HEK293 (cell line): ENCODE measurements around the gene TRNAU1AP.
A peak's percentile ranks its signal among the peaks of the same experiment; 100 is the strongest.

ENCODE experiments used
- CTCF ChIA-PET: fragments of 350-600 bp; formaldehyde crosslinking; extraction: SDS; loops from one replicate; lab custom pipeline; 2021; ENCODE audit warnings: antibody characterized with exemption; lab: Yijun Ruan, JAX
- POLR2A ChIA-PET: fragments of 300-600 bp; formaldehyde crosslinking; extraction: SDS; loops from one replicate; lab custom pipeline; 2020; ENCODE audit warnings: antibody characterized with exemption, inconsistent platforms; lab: Yijun Ruan, JAX
- H3K27ac ChIP-seq: fragments of 200-500 bp; sonication (Bioruptor generic); 2 replicates; pipeline ENCODE4 v1.5.1; 2014; ENCODE audit warnings: low read depth, low read length, control low read depth, inconsistent platforms; ENCODE audit errors: extremely low read depth
- H3K36me3 ChIP-seq, 2 experiments: fragments of 200-500 bp in 1 of 2; sonication (Bioruptor generic) in 1 of 2; 1 replicate in 1 of 2; 2 replicates in 1 of 2; pipeline ENCODE4 v1.5.1; 2014 to 2017; ENCODE audit warnings: inconsistent platforms in 2 of 2, low read length in 2 of 2; ENCODE audit not compliant: control insufficient read depth in 2 of 2, insufficient read depth in 1 of 2
- H3K4me1 ChIP-seq: fragments of 200-500 bp; sonication (Bioruptor generic); 2 replicates; pipeline ENCODE4 v1.5.1; 2014; ENCODE audit warnings: mild to moderate bottlenecking, low read length, inconsistent platforms; ENCODE audit not compliant: control insufficient read depth, insufficient read depth
- H3K4me3 ChIP-seq: 2 replicates; pipeline ENCODE4 v1.5.1; 2011; ENCODE audit warnings: low read depth, mild to moderate bottlenecking, control low read depth, low read length, moderate library complexity
- H3K9me3 ChIP-seq: fragments of 200-500 bp; sonication (Bioruptor generic); 2 replicates; pipeline ENCODE4 v1.5.1; 2014; ENCODE audit warnings: low read depth, low read length, inconsistent platforms; ENCODE audit not compliant: control insufficient read depth, insufficient read depth
- BCL6B ChIP-seq: fragments of 450-650 bp; formaldehyde crosslinking; IDR thresholded peaks from 2 replicates; pipeline ENCODE4 v1.5.1; 2017; ENCODE audit warnings: missing biosample characterization, missing genetic modification characterization
- KLF7 ChIP-seq: fragments of 450-650 bp; formaldehyde crosslinking; IDR thresholded peaks from 2 replicates; pipeline ENCODE4 v1.5.1; 2016; ENCODE audit warnings: missing biosample characterization, missing genetic modification characterization, borderline replicate concordance
- MEIS1 ChIP-seq: sonication (generic); formaldehyde crosslinking; IDR thresholded peaks from 2 replicates; pipeline ENCODE4 v1.8.1; 2022; ENCODE audit warnings: missing genetic modification reagents, mild to moderate bottlenecking, borderline replicate concordance
- PRDM6 ChIP-seq: fragments of 450-650 bp; formaldehyde crosslinking; IDR thresholded peaks from 2 replicates; pipeline ENCODE4 v1.5.1; 2017; ENCODE audit warnings: missing biosample characterization, missing genetic modification characterization
- SCRT1 ChIP-seq: fragments of 450-650 bp; formaldehyde crosslinking; IDR thresholded peaks from 2 replicates; pipeline ENCODE4 v1.5.1; 2016; ENCODE audit warnings: missing biosample characterization, missing genetic modification characterization, borderline replicate concordance
- SCRT2 ChIP-seq: fragments of 450-650 bp; formaldehyde crosslinking; IDR thresholded peaks from 2 replicates; pipeline ENCODE4 v1.5.1; 2016; ENCODE audit warnings: missing biosample characterization, missing genetic modification characterization
- TSHZ1 ChIP-seq: fragments of 450-650 bp; formaldehyde crosslinking; IDR thresholded peaks from 2 replicates; pipeline ENCODE4 v1.5.1; 2016; ENCODE audit warnings: missing biosample characterization, missing genetic modification characterization, borderline replicate concordance
- WT1 ChIP-seq: fragments of 450-650 bp; formaldehyde crosslinking; IDR thresholded peaks from 2 replicates; pipeline ENCODE4 v1.5.1; 2016; ENCODE audit warnings: missing biosample characterization, missing genetic modification characterization
- YY1 ChIP-seq: fragments of 450-650 bp; formaldehyde crosslinking; IDR thresholded peaks from 2 replicates; pipeline ENCODE4 v1.5.1; 2018; ENCODE audit warnings: missing biosample characterization, missing genetic modification characterization
- ZBTB8A ChIP-seq: fragments of 450-650 bp; formaldehyde crosslinking; IDR thresholded peaks from 2 replicates; pipeline ENCODE4 v1.5.1; 2016; ENCODE audit warnings: missing biosample characterization, missing genetic modification characterization
- ZFHX2 ChIP-seq: fragments of 450-650 bp; formaldehyde crosslinking; conservative IDR thresholded peaks from 2 replicates; pipeline ENCODE4 v1.5.1; 2016; ENCODE audit warnings: missing biosample characterization, missing genetic modification characterization
- ZNF10 ChIP-seq: fragments of 450-650 bp; formaldehyde crosslinking; IDR thresholded peaks from 2 replicates; pipeline ENCODE4 v1.5.1; 2017; ENCODE audit warnings: missing biosample characterization, missing genetic modification characterization
- ZNF266 ChIP-seq: fragments of 450-650 bp; formaldehyde crosslinking; IDR thresholded peaks from 2 replicates; pipeline ENCODE4 v1.5.1; 2016; ENCODE audit warnings: missing biosample characterization, missing genetic modification characterization, low read depth
- ZNF341 ChIP-seq: fragments of 450-650 bp; formaldehyde crosslinking; IDR thresholded peaks from 2 replicates; pipeline ENCODE4; 2016; ENCODE audit warnings: low read depth, missing biosample characterization, missing genetic modification characterization
- ZNF350 ChIP-seq: fragments of 450-650 bp; formaldehyde crosslinking; IDR thresholded peaks from 2 replicates; pipeline ENCODE4 v1.5.0; 2017; ENCODE audit warnings: missing biosample characterization, mild to moderate bottlenecking, missing genetic modification characterization
- ZNF37A ChIP-seq: fragments of 450-650 bp; IDR thresholded peaks from 2 replicates; pipeline ENCODE4 v1.5.1; 2018; ENCODE audit warnings: missing biosample characterization, missing genetic modification characterization
- ZNF580 ChIP-seq: fragments of 450-650 bp; formaldehyde crosslinking; IDR thresholded peaks from 2 replicates; pipeline ENCODE4 v1.5.1; 2016; ENCODE audit warnings: missing biosample characterization, missing genetic modification characterization
- ZNF624 ChIP-seq: fragments of 450-650 bp; formaldehyde crosslinking; IDR thresholded peaks from 2 replicates; pipeline ENCODE4 v1.5.1; 2017; ENCODE audit warnings: missing biosample characterization, missing genetic modification characterization
- ZNF654 ChIP-seq: fragments of 450-650 bp; formaldehyde crosslinking; IDR thresholded peaks from 2 replicates; pipeline ENCODE4 v1.5.1; 2016; ENCODE audit warnings: low read depth, missing biosample characterization, missing genetic modification characterization
- ZNF701 ChIP-seq: fragments of 450-650 bp; formaldehyde crosslinking; IDR thresholded peaks from 2 replicates; pipeline ENCODE4 v1.5.1; 2016; ENCODE audit warnings: missing biosample characterization, missing genetic modification characterization
- ZNF707 ChIP-seq: fragments of 450-650 bp; formaldehyde crosslinking; IDR thresholded peaks from 2 replicates; pipeline ENCODE4 v1.5.1; 2016; ENCODE audit warnings: missing biosample characterization, missing genetic modification characterization
- ZNF747 ChIP-seq: fragments of 450-650 bp; formaldehyde crosslinking; IDR thresholded peaks from 2 replicates; pipeline ENCODE4 v1.5.1; 2016; ENCODE audit warnings: missing biosample characterization, missing genetic modification characterization
- ZNF785 ChIP-seq: fragments of 450-650 bp; formaldehyde crosslinking; IDR thresholded peaks from 2 replicates; pipeline ENCODE4 v1.5.1; 2016; ENCODE audit warnings: missing biosample characterization, missing genetic modification characterization
- ZNF843 ChIP-seq: fragments of 450-650 bp; formaldehyde crosslinking; IDR thresholded peaks from 2 replicates; pipeline ENCODE4 v1.5.1; 2016; ENCODE audit warnings: missing biosample characterization, missing genetic modification characterization

Gene TRNAU1AP

GRCh38 chr1:28564310-28564709, 11.4 kb downstream of the TRNAU1AP start (continued):
- no peak for TF ChIP-seq WT1
- no peak for TF ChIP-seq ZNF350 (tag by site-specific recombination)

GRCh38 chr1:28565040-28565439, 12.2 kb downstream of the TRNAU1AP start:
- TF ChIP-seq KLF7 (tag by site-specific recombination) (no peak), ZNF580 (tag by site-specific recombination) (no peak), ZNF624 (no peak), TSHZ1 (tag by site-specific recombination) (no peak), ZNF843 (tag by site-specific recombination) (no peak), YY1 (tag by site-specific recombination) (no peak), ZNF10 (no peak), ZNF266 (no peak), ZNF747 (tag by site-specific recombination) (no peak), PRDM6 (tag by site-specific recombination) (no peak), ZNF707 (no peak), ZBTB8A (tag by site-specific recombination) (no peak), MEIS1 (CRISPR knock-in tag) (no peak)
- Histone ChIP-seq H3K27ac (no peak overlapping the region), H3K4me3 (no peak overlapping the region), H3K9me3 (no peaks in the 10 kb centered on the region), H3K36me3 (peaks cover 37 to 88% of the 10 kb centered on the region in 2 experiments), H3K4me1 (no peaks in the 10 kb centered on the region)
- ChIA-PET CTCF (interaction anchor here (0.6 kb wide), 1 partner anchor 302 kb away, joined by 4 read pairs; no protein-coding TSS in a partner anchor), POLR2A (interaction anchor here (0.7 to 1.7 kb wide), 3 partner anchors 13 to 304 kb away, joined by 3 to 6 read pairs (median 3); no protein-coding TSS in a partner anchor)

- H3K9me3 ChIP-seq, result no peaks in the 10 kb centered on the region
- no peak overlapping the region for H3K4me3 ChIP-seq
- H3K27ac ChIP-seq, result no peak overlapping the region
- CTCF ChIA-PET, result interaction anchor here (0.6 kb wide), 1 partner anchor 302 kb away, joined by 4 read pairs; no protein-coding TSS in a partner anchor
- H3K4me1 ChIP-seq, result no peaks in the 10 kb centered on the region
- POLR2A ChIA-PET, result interaction anchor here (0.7 kb wide), 1 partner anchor 305 kb away, joined by 3 read pairs; no protein-coding TSS in a partner anchor
- peaks cover 36 to 88% of the 10 kb centered on the region in 2 experiments for H3K36me3 ChIP-seq
- TF ChIP-seq ZNF701 (tag by site-specific recombination), result no peak
- TF ChIP-seq BCL6B (tag by site-specific recombination), result peak; percentile 52; the same call in 1 of the 2 replicates
- TF ChIP-seq ZNF341 (tag by site-specific recombination), result no peak
- TF ChIP-seq ZNF785 (tag by site-specific recombination), result no peak
- TF ChIP-seq ZNF37A, result no peak
- TF ChIP-seq SCRT2, result peak; percentile 86
- peak; percentile 84 for TF ChIP-seq SCRT1
- TF ChIP-seq ZNF654 (tag by site-specific recombination), result no peak
- TF ChIP-seq ZFHX2, result no peak
- TF ChIP-seq, all 188 proteins: peak for 3
Observed at GRCh38 chr1:28565726-28566125, 12.8 kb downstream of the TRNAU1AP start.
